ENCODE measurements around the gene TSNAX.
A peak's percentile ranks its signal among the peaks of the same experiment; 100 is the strongest.

DNA sequence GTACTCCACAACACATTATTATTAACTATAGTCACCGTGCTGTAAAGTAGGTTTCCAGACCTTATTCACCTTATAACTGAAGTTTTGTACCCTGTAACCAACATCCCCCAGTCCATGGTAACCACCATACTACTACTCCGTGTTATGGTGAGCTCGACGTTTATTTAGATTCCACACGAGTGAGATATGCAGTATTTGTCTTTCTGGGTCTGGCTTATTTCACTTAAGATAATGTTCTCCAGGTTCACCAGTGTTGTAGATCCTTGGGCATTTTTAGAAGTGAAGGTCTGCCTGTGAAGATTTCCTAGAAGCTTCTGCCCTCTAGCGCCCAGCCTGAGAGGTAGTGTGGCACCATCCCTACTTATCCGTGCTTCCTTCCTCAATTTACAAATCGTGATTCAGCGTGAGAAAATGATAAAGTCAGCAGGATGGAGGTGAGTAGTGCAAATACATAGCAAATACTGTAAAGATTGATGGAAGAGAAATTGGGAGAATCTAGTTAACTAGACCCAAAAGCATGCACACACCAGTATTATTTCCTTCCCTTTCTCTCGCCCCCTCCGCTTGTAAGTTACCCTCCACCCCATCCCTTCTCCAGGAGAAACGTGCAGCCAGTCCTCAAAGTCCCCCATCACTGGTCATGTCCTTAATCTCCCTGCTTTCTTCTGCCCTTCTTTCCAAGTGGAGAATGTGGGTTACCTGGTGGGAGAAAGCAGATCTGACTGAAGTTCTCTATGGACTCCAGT lies 62.2 kb downstream of the TSNAX start:
- TF ChIP-seq, protein P1, sequence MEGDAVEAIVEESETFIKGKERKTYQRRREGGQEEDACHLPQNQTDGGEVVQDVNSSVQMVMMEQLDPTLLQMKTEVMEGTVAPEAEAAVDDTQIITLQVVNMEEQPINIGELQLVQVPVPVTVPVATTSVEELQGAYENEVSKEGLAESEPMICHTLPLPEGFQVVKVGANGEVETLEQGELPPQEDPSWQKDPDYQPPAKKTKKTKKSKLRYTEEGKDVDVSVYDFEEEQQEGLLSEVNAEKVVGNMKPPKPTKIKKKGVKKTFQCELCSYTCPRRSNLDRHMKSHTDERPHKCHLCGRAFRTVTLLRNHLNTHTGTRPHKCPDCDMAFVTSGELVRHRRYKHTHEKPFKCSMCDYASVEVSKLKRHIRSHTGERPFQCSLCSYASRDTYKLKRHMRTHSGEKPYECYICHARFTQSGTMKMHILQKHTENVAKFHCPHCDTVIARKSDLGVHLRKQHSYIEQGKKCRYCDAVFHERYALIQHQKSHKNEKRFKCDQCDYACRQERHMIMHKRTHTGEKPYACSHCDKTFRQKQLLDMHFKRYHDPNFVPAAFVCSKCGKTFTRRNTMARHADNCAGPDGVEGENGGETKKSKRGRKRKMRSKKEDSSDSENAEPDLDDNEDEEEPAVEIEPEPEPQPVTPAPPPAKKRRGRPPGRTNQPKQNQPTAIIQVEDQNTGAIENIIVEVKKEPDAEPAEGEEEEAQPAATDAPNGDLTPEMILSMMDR (conservative IDR thresholded peaks at IDR 0.05; ENCODE audit: low read depth, low read length): peak; percentile 91
- TF ChIP-seq EZH2 (IDR thresholded peaks at IDR 0.05; ENCODE audit: borderline replicate concordance, low read depth, low read length, poor library complexity, severe bottlenecking): no peak
